ENCODE data around the gene NXT2.

DNA sequence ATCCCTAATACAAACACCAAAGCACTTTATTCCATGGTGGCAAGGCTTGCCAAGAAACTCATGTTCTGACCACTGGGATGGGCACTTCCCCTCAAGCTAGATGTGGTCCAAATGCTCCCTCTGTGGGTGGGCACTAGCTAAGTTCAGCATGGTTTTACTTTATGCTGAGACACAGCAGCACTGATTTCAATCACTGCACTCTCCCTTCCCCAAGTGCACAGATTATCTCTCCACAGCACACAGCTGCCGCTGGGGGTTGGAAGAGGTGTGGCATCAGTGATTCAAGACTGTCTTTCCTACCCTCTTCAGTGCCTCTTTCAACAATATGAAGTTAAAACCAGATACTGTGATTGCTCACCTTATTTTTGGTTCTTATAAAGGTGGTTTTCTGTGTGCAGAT, 38.2 kb upstream of the NXT2 start:
- TF ChIP-seq, protein P1, sequence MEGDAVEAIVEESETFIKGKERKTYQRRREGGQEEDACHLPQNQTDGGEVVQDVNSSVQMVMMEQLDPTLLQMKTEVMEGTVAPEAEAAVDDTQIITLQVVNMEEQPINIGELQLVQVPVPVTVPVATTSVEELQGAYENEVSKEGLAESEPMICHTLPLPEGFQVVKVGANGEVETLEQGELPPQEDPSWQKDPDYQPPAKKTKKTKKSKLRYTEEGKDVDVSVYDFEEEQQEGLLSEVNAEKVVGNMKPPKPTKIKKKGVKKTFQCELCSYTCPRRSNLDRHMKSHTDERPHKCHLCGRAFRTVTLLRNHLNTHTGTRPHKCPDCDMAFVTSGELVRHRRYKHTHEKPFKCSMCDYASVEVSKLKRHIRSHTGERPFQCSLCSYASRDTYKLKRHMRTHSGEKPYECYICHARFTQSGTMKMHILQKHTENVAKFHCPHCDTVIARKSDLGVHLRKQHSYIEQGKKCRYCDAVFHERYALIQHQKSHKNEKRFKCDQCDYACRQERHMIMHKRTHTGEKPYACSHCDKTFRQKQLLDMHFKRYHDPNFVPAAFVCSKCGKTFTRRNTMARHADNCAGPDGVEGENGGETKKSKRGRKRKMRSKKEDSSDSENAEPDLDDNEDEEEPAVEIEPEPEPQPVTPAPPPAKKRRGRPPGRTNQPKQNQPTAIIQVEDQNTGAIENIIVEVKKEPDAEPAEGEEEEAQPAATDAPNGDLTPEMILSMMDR (IDR thresholded peaks at IDR 0.05), result no peak
- TF ChIP-seq POLR2A (IDR thresholded peaks at IDR 0.05), result no peak
